ENCODE data around the gene KLHL42.

The KLHL42 gene

DNA sequence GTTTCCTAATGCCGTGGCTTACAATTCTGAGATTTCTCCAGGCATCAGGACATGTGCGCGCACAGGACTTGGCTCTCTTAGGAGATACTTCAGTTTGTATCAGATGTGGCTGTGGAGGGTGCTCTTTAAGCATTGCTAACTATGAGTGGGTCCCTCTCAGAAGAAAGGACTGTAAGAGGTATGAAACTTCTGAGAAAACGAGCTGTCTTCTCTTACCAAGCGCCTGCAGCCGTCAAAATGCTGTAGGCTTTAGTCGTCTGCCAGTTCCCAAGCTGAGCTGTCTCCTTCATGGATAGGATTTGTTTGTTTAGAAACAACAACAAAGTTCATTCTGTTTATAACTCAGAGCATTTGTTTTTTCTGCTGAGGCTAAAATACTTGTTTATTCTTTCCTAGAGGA is 16.1 kb downstream of the KLHL42 start:
- Histone ChIP-seq H3K4me2 (ENCODE audit: low read length) (no peak overlapping the region), H3K79me2 (peaks cover 7% of the 10 kb centered on the region), H3K9ac (no peak overlapping the region), H3K27ac (no peak overlapping the region), H3K27me3 (ENCODE audit: control insufficient read depth, insufficient read depth, low read length) (no peaks in the 10 kb centered on the region), H3K36me3 (ENCODE audit: control insufficient read depth, insufficient read depth, low read length) (no peaks in the 10 kb centered on the region), H3K4me3 (ENCODE audit: low read depth, low read length) (no peak overlapping the region), H3K9me3 (ENCODE audit: control insufficient read depth, low read length) (no peaks in the 10 kb centered on the region), H3K4me1 (no peaks in the 10 kb centered on the region), H2AFZ (no peak overlapping the region)
- TF ChIP-seq, protein P1, sequence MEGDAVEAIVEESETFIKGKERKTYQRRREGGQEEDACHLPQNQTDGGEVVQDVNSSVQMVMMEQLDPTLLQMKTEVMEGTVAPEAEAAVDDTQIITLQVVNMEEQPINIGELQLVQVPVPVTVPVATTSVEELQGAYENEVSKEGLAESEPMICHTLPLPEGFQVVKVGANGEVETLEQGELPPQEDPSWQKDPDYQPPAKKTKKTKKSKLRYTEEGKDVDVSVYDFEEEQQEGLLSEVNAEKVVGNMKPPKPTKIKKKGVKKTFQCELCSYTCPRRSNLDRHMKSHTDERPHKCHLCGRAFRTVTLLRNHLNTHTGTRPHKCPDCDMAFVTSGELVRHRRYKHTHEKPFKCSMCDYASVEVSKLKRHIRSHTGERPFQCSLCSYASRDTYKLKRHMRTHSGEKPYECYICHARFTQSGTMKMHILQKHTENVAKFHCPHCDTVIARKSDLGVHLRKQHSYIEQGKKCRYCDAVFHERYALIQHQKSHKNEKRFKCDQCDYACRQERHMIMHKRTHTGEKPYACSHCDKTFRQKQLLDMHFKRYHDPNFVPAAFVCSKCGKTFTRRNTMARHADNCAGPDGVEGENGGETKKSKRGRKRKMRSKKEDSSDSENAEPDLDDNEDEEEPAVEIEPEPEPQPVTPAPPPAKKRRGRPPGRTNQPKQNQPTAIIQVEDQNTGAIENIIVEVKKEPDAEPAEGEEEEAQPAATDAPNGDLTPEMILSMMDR (IDR thresholded peaks at IDR 0.05) = no peak

DNA sequence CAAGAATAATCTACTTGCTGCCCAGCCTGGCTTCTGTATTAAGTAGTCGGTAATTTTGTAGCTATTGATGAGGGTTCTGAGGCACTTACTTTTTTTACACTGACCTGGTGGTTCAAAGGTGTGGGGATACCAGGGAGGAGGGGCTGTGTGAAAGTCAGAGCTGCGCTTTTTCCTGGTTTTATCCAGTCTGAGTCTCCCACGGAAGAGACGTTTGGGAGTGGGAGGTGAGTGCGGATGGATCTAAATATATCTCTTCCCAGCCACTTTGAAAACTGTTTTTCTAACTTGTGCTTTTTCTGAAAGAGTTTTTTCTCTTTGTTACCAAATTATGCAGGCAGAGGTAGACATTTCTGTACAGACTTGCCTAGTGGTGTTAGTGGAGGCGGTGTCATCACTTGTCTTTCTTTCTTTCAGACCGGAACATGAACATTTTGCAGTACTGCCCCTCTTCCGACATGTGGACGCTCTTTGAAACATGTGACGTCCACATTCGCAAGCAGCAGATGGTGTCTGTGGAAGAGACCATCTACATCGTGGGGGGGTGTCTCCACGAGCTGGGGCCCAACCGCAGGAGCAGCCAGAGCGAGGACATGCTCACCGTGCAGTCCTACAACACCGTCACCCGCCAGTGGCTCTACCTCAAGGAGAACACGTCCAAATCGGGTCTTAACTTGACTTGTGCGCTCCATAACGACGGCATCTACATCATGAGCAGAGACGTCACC is 17.4 kb downstream of the KLHL42 start:
- Histone ChIP-seq H3K79me2 (no peaks in the 10 kb centered on the region), H3K4me3 (ENCODE audit: low read depth, low read length) (no peak overlapping the region), H3K4me1 (no peaks in the 10 kb centered on the region), H3K9me3 (ENCODE audit: control insufficient read depth, low read length) (no peaks in the 10 kb centered on the region), H3K27me3 (ENCODE audit: control insufficient read depth, insufficient read depth, low read length) (no peaks in the 10 kb centered on the region), H2AFZ (no peak overlapping the region), H3K27ac (no peak overlapping the region), H3K9ac (no peak overlapping the region), H3K4me2 (ENCODE audit: low read length) (no peak overlapping the region), H3K36me3 (ENCODE audit: control insufficient read depth, insufficient read depth, low read length) (no peaks in the 10 kb centered on the region)
- TF ChIP-seq, protein P1 (IDR thresholded peaks at IDR 0.05) = no peak

DNA sequence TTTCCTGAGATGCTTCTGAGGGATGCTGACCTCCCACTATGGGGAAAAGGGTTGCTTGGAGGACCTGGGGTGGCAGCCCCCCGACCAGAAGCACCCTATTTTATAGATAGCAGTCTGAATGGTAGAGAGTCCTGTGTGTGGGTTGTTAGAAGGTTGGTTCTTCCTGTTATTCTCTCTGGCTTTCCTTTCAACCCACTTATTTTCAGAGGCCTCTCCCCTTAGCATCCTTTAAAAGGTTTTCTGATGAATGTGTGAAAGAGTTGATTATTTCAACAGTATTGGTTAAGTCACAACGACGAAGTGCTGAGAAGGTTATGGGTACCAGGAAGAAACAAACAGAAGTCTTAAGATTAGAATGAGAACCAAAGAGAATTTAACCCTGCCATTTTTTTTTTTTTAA is 20.8 kb downstream of the KLHL42 start:
- no peaks in the 10 kb centered on the region for H3K27me3 ChIP-seq (ENCODE audit: control insufficient read depth, insufficient read depth, low read length)
- no peak overlapping the region for H3K4me3 ChIP-seq (ENCODE audit: low read depth, low read length)
- H3K79me2 ChIP-seq = no peaks in the 10 kb centered on the region
- H3K4me2 ChIP-seq (ENCODE audit: low read length) = no peak overlapping the region
- TF ChIP-seq, protein P1 (IDR thresholded peaks at IDR 0.05) = no peak
- no peak overlapping the region for H2AFZ ChIP-seq
- H3K9ac ChIP-seq = no peak overlapping the region
- H3K4me1 ChIP-seq = no peaks in the 10 kb centered on the region
- no peaks in the 10 kb centered on the region for H3K36me3 ChIP-seq (ENCODE audit: control insufficient read depth, insufficient read depth, low read length)
- H3K9me3 ChIP-seq (ENCODE audit: control insufficient read depth, low read length) = no peaks in the 10 kb centered on the region
- H3K27ac ChIP-seq = no peak overlapping the region

DNA sequence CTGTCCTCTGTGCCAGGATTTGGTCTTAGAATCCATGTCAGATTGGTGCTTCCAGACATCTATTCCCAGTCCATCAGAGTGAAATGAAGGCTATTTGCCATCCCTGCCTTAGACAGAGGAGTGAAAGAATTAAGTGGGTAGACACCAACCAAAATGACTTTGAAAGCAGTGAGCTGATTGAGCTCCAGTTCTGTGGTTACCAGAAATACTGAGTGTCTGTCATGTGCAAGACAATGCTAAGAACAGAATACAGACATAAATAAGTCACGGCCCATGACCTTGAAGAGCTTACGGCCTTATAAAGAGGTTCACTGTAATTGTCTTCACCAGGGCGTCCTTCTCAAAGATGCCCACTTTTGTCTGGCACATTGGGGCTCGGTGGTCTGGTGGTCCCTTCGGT is 21.6 kb downstream of the KLHL42 start:
- Histone ChIP-seq H3K9ac (no peak overlapping the region), H3K27me3 (ENCODE audit: control insufficient read depth, insufficient read depth, low read length) (no peaks in the 10 kb centered on the region), H2AFZ (no peak overlapping the region), H3K4me1 (no peaks in the 10 kb centered on the region), H3K27ac (no peak overlapping the region), H3K4me2 (ENCODE audit: low read length) (no peak overlapping the region), H3K36me3 (ENCODE audit: control insufficient read depth, insufficient read depth, low read length) (no peaks in the 10 kb centered on the region), H3K79me2 (no peaks in the 10 kb centered on the region), H3K4me3 (ENCODE audit: low read depth, low read length) (no peak overlapping the region), H3K9me3 (ENCODE audit: control insufficient read depth, low read length) (no peaks in the 10 kb centered on the region)
- TF ChIP-seq, protein P1 (IDR thresholded peaks at IDR 0.05) = no peak

DNA sequence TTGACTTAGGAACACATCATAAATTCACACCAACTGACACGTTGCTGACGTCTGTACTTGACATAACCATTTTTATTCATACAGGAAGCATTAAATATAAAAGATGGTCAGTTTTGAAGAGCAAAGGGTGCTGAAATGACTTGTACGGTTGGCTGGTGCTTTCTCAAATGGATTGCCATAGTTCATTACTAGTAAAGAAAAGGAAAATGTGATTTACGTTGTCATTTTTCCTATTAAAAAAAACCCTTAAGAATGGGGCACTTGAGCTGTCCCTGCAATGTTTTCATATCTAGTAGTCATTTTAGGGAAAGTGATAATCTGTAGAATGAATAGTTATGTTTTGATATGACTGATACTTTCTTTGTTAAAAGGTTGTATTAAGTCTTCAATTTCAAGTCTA is 22.5 kb downstream of the KLHL42 start:
- no peak overlapping the region for H3K27ac ChIP-seq
- TF ChIP-seq, protein P1 (IDR thresholded peaks at IDR 0.05) = no peak
- H3K79me2 ChIP-seq = no peaks in the 10 kb centered on the region
- H3K36me3 ChIP-seq (ENCODE audit: control insufficient read depth, insufficient read depth, low read length) = no peaks in the 10 kb centered on the region
- H3K4me3 ChIP-seq (ENCODE audit: low read depth, low read length) = no peak overlapping the region
- no peak overlapping the region for H3K9ac ChIP-seq
- no peak overlapping the region for H2AFZ ChIP-seq
- H3K9me3 ChIP-seq (ENCODE audit: control insufficient read depth, low read length) = no peaks in the 10 kb centered on the region
- no peaks in the 10 kb centered on the region for H3K27me3 ChIP-seq (ENCODE audit: control insufficient read depth, insufficient read depth, low read length)
- H3K4me2 ChIP-seq (ENCODE audit: low read length) = no peak overlapping the region
- no peaks in the 10 kb centered on the region for H3K4me1 ChIP-seq

All from parathyroid adenoma (tissue), 2 donors.